Effector memory CD4-positive, alpha-beta T cell (primary cell): Measurements from ENCODE around the gene DDX11.
"Not testable (repeated sequence)": the region's sequence is repeated elsewhere in the genome, so short reads cannot be mapped to it uniquely, and the experiment has no call there.

ENCODE experiments used
- DNase-seq, 3 donors: peaks; one replicate each; pipeline ENCODE4 v3.0.0-alpha.2; 2020
- H3K27ac ChIP-seq: 2 replicates; pipeline ENCODE4 v1.7.0; 2013; ENCODE audit warnings: mild to moderate bottlenecking, low read length, moderate library complexity; ENCODE audit not compliant: insufficient read depth, poor library complexity, severe bottlenecking
- H3K27me3 ChIP-seq: replicated peaks from 2 replicates; pipeline ENCODE4 v1.7.0; 2013; ENCODE audit warnings: mild to moderate bottlenecking, low read length; ENCODE audit not compliant: insufficient read depth, control insufficient read depth, poor library complexity, severe bottlenecking
- H3K36me3 ChIP-seq: 2 replicates; pipeline ENCODE4 v1.7.0; 2013; ENCODE audit warnings: mild to moderate bottlenecking, low read length, moderate library complexity; ENCODE audit not compliant: control insufficient read depth, insufficient read depth
- H3K4me1 ChIP-seq: 2 replicates; pipeline ENCODE4 v1.7.0; 2013; ENCODE audit warnings: low read length, mild to moderate bottlenecking; ENCODE audit not compliant: control insufficient read depth, insufficient read depth, poor library complexity, severe bottlenecking
- H3K4me3 ChIP-seq: 2 replicates; pipeline ENCODE4 v1.7.0; 2013; ENCODE audit warnings: low read length, low read depth, mild to moderate bottlenecking; ENCODE audit not compliant: insufficient read depth, poor library complexity, severe bottlenecking
- H3K9me3 ChIP-seq: 2 replicates; pipeline ENCODE4 v1.7.0; 2013; ENCODE audit warnings: mild to moderate bottlenecking, low read length, moderate library complexity; ENCODE audit not compliant: control insufficient read depth

The DDX11 gene

DNA sequence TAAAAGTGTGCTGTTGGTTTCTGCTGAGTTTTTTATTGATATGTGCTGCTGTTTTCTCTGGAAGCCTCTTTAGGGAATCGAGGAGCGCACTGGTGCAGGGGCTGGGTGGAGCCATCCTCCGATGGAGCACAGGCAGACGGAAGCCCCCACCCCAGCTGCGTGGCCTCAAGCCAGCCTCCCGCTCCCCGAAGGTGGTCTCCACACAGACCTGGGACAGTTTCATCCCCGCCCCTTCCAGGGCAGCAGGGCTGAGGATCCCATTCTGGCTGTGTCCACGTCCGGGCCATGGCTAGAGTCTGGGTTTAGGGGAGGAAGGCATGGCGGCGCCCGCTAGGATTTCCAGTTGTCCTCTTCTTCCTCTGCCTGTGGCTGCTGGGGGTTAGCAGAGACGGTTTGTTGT, 31.1 kb downstream of the DDX11 start:
- H3K4me3 ChIP-seq, H3K9me3 ChIP-seq, H3K4me1 ChIP-seq, H3K27me3 ChIP-seq, H3K27ac ChIP-seq, DNase-seq, H3K36me3 ChIP-seq: not testable (repeated sequence)

DNA sequence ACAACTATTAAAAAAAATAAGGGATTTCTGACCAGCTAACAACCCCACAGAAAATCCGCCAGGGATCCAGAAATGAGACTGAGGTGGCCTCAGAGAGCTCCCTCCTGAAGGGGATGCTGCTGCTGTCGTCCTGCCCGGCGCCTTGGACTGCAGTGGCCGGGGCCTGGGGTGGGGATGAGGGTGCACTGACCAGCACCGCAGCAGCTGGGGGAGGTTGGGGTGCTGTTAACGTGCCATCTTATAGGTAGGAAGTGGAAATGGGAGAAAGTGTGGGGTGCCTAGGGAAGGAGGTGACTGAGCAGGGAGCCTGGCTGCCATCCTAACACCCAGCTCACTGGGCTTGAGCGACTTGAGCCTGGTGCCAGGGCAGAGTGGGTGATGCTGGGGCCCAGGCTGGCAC, 32.0 kb downstream of the DDX11 start:
- Histone ChIP-seq H3K36me3 (no peaks in the 10 kb centered on the region), H3K4me3 (no peak overlapping the region), H3K4me1 (no peaks in the 10 kb centered on the region), H3K9me3 (no peaks in the 10 kb centered on the region), H3K27me3 (no peaks in the 10 kb centered on the region), H3K27ac (no peak overlapping the region)
- DNase-seq, result no peak

DNA sequence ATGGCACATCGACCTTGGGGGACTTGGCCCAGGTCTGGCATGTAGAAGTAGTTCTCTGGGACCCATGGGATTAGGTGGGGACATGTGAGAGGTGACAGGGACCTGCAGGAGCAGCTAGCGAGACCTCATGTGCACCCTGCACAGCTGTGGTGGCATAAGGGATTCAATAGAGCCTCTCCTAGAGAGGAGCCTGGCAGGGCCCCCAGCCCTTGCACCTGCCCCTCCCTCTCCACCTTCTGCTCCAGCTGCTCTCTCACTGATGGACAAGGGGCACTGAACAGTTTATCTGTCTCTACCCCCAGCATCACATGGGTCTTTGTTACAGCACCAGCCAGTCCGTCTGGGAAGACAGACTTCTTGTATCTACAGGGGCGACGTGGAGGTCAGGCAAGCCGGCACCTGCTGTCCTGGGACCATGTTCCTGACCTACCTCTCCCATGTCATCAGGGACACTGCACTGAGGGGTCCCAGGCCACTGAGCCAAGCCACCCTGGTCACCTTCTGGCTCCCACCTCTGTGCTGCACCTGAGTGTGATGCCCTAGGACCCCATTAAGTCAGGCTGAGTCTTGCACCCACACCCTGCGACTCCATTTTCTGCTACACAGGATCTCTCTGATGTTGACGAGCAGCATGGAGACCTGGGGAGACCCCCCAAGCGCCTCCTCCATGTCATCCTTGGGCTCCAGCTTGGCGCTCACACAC, 32.6 kb downstream of the DDX11 start:
- Histone ChIP-seq H3K9me3 (no peaks in the 10 kb centered on the region), H3K27ac (no peak overlapping the region), H3K4me3 (no peak overlapping the region), H3K4me1 (no peaks in the 10 kb centered on the region), H3K27me3 (no peaks in the 10 kb centered on the region), H3K36me3 (no peaks in the 10 kb centered on the region)
- no peak for DNase-seq

DNA sequence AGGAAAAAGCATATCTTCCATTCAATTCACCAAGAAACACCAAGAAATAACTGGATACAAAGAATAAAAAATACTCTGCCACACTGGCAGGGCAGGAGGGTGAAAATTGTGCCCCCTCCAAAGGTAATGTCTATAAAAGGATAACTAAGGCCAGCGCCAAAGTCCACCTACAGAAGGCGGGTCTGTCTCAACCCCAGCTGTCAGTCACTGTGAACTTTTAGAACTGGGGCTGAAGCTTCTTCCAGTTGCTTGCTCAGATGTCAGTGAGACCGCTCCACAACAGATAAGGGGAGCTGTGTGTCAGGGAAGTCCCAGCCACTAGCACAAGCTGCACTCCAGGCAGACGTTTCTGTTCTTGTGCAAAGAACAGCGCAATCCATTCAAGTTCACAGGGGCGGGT, 36.1 kb downstream of the DDX11 start:
- not testable (repeated sequence) for H3K4me3 ChIP-seq, DNase-seq, H3K27me3 ChIP-seq, H3K36me3 ChIP-seq, H3K9me3 ChIP-seq, H3K4me1 ChIP-seq, H3K27ac ChIP-seq

DNA sequence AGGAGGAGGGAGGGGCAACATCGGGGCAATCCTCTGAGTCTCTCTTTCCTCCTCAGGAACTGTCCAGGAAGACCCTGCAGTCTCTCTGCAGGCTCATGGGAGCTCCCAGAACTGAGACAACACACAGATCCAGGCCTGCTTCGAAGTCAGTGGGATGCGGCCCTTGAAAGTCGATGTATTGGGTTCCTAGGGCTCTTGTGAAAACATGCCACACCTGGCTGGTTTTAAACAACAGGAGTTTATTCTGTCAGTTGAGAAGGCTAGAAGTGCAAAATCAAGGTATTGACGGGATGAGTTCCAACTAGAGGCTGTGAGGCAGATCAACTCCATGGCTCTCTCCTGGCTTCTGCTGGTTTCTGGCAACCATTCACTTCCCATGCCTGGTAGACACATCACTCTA, 36.6 kb downstream of the DDX11 start:
- not testable (repeated sequence) for DNase-seq, H3K4me3 ChIP-seq, H3K27ac ChIP-seq, H3K4me1 ChIP-seq, H3K27me3 ChIP-seq, H3K9me3 ChIP-seq, H3K36me3 ChIP-seq

DNA sequence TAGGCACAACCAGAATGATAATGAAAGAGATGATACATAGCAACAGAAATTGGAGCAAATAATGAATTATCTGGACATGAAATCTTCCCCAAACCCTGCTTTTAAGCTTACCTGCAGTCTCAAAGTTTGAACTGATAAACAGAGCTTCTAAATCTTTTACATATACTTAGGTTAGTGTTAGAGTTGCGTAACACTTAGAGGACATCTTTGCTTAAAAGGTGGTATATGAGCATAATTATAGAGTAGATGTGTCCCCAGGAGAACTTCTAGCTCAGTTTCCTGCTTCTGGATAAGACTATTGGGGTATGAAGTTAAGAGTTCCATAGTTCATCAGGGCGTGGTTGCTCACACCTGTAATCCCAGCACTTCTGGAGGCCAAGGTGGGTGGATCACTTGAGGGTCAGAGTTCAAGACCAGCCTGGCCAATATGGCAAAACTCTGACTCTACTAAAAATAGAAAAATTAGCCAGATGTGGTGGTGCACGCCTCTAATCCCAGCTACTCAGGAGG, 41.5 kb downstream of the DDX11 start:
- not testable (repeated sequence) for H3K27ac ChIP-seq, H3K9me3 ChIP-seq, H3K4me3 ChIP-seq, H3K36me3 ChIP-seq, DNase-seq
- Histone ChIP-seq H3K27me3 (peaks cover 25% of the 10 kb centered on the region), H3K4me1 (peaks cover 24% of the 10 kb centered on the region)

DNA sequence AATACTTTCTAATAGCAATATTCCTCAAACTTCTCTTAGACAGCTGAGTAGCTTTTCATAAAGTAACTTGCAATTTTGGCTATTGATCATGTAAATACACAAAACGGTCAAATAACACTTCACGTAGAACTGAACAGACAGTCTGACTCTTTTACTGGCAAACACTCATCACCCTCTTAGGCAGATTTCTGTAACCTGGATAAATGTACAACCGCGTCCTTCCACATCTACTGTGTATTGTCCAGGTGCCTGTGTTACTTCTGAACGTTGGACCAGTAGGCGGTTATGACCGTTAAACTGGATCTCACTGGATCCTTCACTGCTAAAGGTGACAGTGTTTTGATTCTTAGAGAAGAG, 43.2 kb downstream of the DDX11 start:
- H3K27ac ChIP-seq, H3K9me3 ChIP-seq, H3K36me3 ChIP-seq, DNase-seq: not testable (repeated sequence)
- Histone ChIP-seq H3K4me3 (peak overlapping the region; percentile 66), H3K4me1 (peaks cover 24% of the 10 kb centered on the region), H3K27me3 (peaks cover 25% of the 10 kb centered on the region)

DNA sequence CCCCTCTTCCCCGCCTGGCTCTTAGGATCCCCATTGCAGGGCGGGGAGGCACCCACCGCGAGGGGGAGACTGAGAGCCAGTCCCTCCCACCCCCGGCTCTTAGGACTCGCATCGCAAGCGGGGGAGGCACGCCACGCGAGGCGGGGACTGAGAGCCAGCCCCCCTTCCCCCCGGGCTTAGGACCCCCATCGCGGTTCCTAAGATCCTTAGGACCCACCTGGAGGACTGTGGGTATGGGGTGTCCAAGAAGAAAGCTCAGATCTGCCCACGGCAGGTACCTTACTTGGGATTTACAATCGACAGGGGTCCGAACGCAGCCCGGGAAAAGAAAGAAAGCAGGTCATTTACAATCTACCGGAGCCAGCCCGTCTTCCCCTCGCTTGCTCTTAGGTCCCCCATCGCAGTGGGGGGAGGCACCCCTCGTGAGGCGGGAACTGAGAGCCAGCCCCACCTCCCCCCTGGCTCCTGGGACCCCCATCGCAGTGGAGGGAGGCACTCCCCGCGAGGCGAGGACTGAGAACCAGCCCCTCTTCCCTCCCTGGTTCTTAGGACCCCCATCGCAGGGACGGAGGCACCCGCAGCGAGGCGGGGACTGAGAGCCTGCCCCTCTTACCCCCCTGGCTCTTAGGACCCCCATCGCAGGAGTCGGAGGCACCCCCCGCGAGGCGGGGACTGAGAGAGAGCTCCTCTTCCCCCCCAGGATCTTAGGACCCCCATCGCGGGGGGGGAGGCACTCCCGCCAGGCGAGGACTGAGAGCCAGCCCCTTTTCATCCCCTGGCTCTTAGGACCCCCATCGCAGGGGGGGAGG, 43.7 kb downstream of the DDX11 start:
- no peaks in the 10 kb centered on the region for H3K36me3 ChIP-seq
- no peak overlapping the region for H3K27ac ChIP-seq
- H3K27me3 ChIP-seq, result peaks cover 25% of the 10 kb centered on the region
- peak in 2 of 3 donors; percentile 27 to 44 for DNase-seq
- no peaks in the 10 kb centered on the region for H3K9me3 ChIP-seq
- H3K4me3 ChIP-seq, result peak overlapping the region; percentile 66
- peaks cover 24% of the 10 kb centered on the region for H3K4me1 ChIP-seq

DNA sequence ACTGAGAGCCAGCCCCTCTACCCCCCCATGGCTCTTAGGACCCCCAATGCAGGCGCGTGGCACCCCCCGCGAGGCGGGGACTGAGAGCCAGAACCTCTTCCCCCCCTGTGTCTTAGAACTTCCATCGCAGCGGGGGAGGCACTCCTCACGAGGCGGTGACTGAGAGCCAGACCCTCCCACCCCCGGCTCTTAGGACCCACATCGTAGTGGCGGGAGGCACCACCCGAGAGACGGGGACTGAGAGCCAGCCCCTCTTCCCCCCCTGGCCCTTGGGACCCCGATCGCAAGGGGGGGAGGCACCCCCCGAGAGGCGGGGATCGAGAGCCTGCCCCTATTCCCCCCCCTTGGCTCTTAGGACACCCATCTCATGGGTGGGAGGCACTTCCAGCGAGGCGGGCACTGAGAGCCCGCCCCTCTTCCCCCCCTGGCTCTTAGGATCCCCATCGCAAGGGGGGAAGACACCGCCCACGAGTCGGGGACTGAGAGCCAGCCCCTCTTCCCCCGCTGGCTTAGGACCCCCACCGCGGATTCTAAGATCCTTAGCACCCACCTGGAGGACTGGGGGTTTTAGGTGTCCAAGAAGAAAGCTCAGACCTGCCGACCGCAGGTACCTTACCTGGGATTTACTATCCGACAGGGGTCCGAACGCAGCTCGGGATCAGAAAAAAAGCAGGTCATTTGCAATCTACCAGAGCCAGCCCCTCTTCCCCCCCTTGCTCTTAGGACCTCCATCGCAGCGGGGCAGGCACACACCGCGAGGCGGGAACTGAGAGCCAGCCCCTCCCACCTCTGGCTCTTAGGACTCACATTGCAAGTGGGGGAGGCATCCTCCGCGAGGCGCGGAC, 44.9 kb downstream of the DDX11 start:
- Histone ChIP-seq H3K4me3 (peak overlapping the region; percentile 66), H3K27ac (no peak overlapping the region)

More for the DNA sequence above, 44.9 kb downstream of the DDX11 start:
- H3K9me3 ChIP-seq, result no peaks in the 10 kb centered on the region
- no peaks in the 10 kb centered on the region for H3K36me3 ChIP-seq
- no peak for DNase-seq
- peaks cover 24% of the 10 kb centered on the region for H3K4me1 ChIP-seq
- peaks cover 25% of the 10 kb centered on the region for H3K27me3 ChIP-seq
